NCI-H460 (cell line): ENCODE results near the gene PACS2. TPM values are rescaled to one million over a fixed set of nuclear protein-coding genes. Genes with fewer than 3 reads are reported as not detected.
"Not testable (repeated sequence)": the region's sequence is repeated elsewhere in the genome, so short reads cannot be mapped to it uniquely, and the experiment has no call there.

Source experiments
- DNase-seq: peaks from one replicate; pipeline ENCODE4 v3.0.0-alpha.2; 2016; ENCODE audit warnings: low read depth; ENCODE audit errors: extremely low read depth
- polyA plus RNA-seq: library from polyadenylated mRNA; depleted of rRNA; stranded (reverse); fragments of >200 nt; gene quantifications from 2 replicates; pipeline ENCODE4 v1.2.3, GENCODE V29; 2014; cell fraction: nucleus; rRNA removed
- total RNA-seq: library from RNA; depleted of rRNA; stranded (reverse); fragments of >200 nt; shearing (Covaris generic); gene quantifications from 2 replicates; pipeline ENCODE4 v1.2.3, GENCODE V29; 2014; rRNA removed

PACS2 gene
- total RNA-seq: 30.6 and 30.7 TPM in 2 replicates
- polyA plus RNA-seq: 67.9 and 78.7 TPM in 2 replicates

- peak; percentile 82 for DNase-seq
These were observed at the start of gene PACS2 for GRCh38 chr14:105314287-105315200. TSS of gene PACS2 (plus strand) at chr14:105314748. CDS start at chr14:105314919, 171 bp downstream.

GRCh38 chr14:105267820-105268548, 46.6 kb upstream of the PACS2 start:
- no peak for DNase-seq

GRCh38 chr14:105268736-105269354, 45.7 kb upstream of the PACS2 start:
- no peak for DNase-seq

GRCh38 chr14:105269405-105269804, 45.1 kb upstream of the PACS2 start:
- DNase-seq: no peak

GRCh38 chr14:105271224-105271890, 43.2 kb upstream of the PACS2 start:
- DNase-seq: no peak

- no peak for DNase-seq
These were observed 41.9 kb upstream of the PACS2 start for GRCh38 chr14:105272623-105273022.

- DNase-seq: no peak
These were observed 41.5 kb upstream of the PACS2 start for GRCh38 chr14:105273062-105273461.

GRCh38 chr14:105274637-105275036, 39.9 kb upstream of the PACS2 start:
- DNase-seq: no peak

GRCh38 chr14:105275267-105275946, 39.1 kb upstream of the PACS2 start:
- DNase-seq: no peak

- DNase-seq: not testable (repeated sequence)
These were observed 37.1 kb upstream of the PACS2 start for GRCh38 chr14:105277448-105277847.

- no peak for DNase-seq
These were observed 34.7 kb upstream of the PACS2 start for GRCh38 chr14:105279642-105280361.

GRCh38 chr14:105280525-105280924, 34.0 kb upstream of the PACS2 start:
- no peak for DNase-seq

- peak; percentile 46 for DNase-seq
These were observed 33.0 kb upstream of the PACS2 start for GRCh38 chr14:105281371-105282097.

GRCh38 chr14:105282098-105282725, 32.3 kb upstream of the PACS2 start:
- no peak for DNase-seq

GRCh38 chr14:105283028-105283427, 31.5 kb upstream of the PACS2 start:
- no peak for DNase-seq

- DNase-seq: no peak
These were observed 30.6 kb upstream of the PACS2 start for GRCh38 chr14:105283899-105284298.

GRCh38 chr14:105285174-105285573, 29.4 kb upstream of the PACS2 start:
- no peak for DNase-seq

GRCh38 chr14:105286759-105287144, 27.8 kb upstream of the PACS2 start:
- no peak for DNase-seq
